HG03039 (cell line): Measurements from ENCODE around the gene ABCC10.
"Not testable (repeated sequence)": the region's sequence is repeated elsewhere in the genome, so short reads cannot be mapped to it uniquely, and the experiment has no call there.

ENCODE experiments used
- ATAC-seq: cut with Tn5 transposase; IDR thresholded peaks from one replicate; pipeline ENCODE4 v1.9.1; 2021; ENCODE audit warnings: mild to moderate bottlenecking, moderate library complexity; ENCODE audit not compliant: unreplicated experiment

Gene ABCC10

GRCh38 chr6:43437700-43438099 is 10.4 kb downstream of the ABCC10 start:
- no peak for ATAC-seq

- no peak for ATAC-seq
Measured at GRCh38 chr6:43442935-43443334, 15.6 kb downstream of the ABCC10 start.

- no peak for ATAC-seq
Measured at GRCh38 chr6:43444036-43444435, 16.7 kb downstream of the ABCC10 start.

GRCh38 chr6:43444582-43444981 is 17.2 kb downstream of the ABCC10 start:
- ATAC-seq = no peak

- no peak for ATAC-seq
Measured at GRCh38 chr6:43445576-43445975, 18.2 kb downstream of the ABCC10 start.

- no peak for ATAC-seq
Measured at GRCh38 chr6:43447604-43448003, 20.3 kb downstream of the ABCC10 start.

- no peak for ATAC-seq
Measured at GRCh38 chr6:43448916-43449315, 21.6 kb downstream of the ABCC10 start.

- ATAC-seq = no peak
Measured at GRCh38 chr6:43450699-43451131, 23.4 kb downstream of the ABCC10 start.

- no peak for ATAC-seq
Measured at GRCh38 chr6:43451348-43451747, 24.0 kb downstream of the ABCC10 start.

GRCh38 chr6:43451939-43452338 is 24.6 kb downstream of the ABCC10 start:
- ATAC-seq = no peak

- no peak for ATAC-seq
Measured at GRCh38 chr6:43452896-43453295, 25.6 kb downstream of the ABCC10 start.

GRCh38 chr6:43453831-43454230 is 26.5 kb downstream of the ABCC10 start:
- no peak for ATAC-seq

- ATAC-seq = no peak
Measured at GRCh38 chr6:43454290-43454695, 27.0 kb downstream of the ABCC10 start.

GRCh38 chr6:43454696-43455530 is 27.6 kb downstream of the ABCC10 start:
- no peak for ATAC-seq

- ATAC-seq = no peak
Measured at GRCh38 chr6:43455531-43456428, 28.4 kb downstream of the ABCC10 start, which contains the start of gene DLK2. Gene DLK2 (minus strand): TSS chr6:43455548. CDS start chr6:43454825, 723 bp downstream.

GRCh38 chr6:43457643-43458042 is 30.3 kb downstream of the ABCC10 start:
- no peak for ATAC-seq

- not testable (repeated sequence) for ATAC-seq
Measured at GRCh38 chr6:43458154-43458553, 30.8 kb downstream of the ABCC10 start.

GRCh38 chr6:43459535-43459934 is 32.2 kb downstream of the ABCC10 start:
- ATAC-seq = no peak

GRCh38 chr6:43460032-43460431 is 32.7 kb downstream of the ABCC10 start:
- ATAC-seq = no peak

GRCh38 chr6:43461936-43462335 is 34.6 kb downstream of the ABCC10 start:
- no peak for ATAC-seq

- no peak for ATAC-seq
Measured at GRCh38 chr6:43464337-43464736, 37.0 kb downstream of the ABCC10 start.

- ATAC-seq = no peak
Measured at GRCh38 chr6:43465948-43466347, 38.6 kb downstream of the ABCC10 start.
